SH-SY5Y (cell line): Measurements from ENCODE around the gene ARHGAP15.

ENCODE experiments used
- GATA2 ChIP-seq: IDR thresholded peaks from 2 replicates; pipeline ENCODE4 v1.6.1; 2011; ENCODE audit warnings: mild to moderate bottlenecking, low read depth, low read length
- GATA3 ChIP-seq: IDR thresholded peaks from 2 replicates; pipeline ENCODE4 v1.6.1; 2011; ENCODE audit warnings: low read depth, mild to moderate bottlenecking, low read length, moderate library complexity

GRCh38 chr2:143081616-143082015, 47.6 kb upstream of the ARHGAP15 start:
- TF ChIP-seq GATA3 = no peak
- no peak for TF ChIP-seq GATA2
